Measurements from ENCODE around the gene FEV. TPM values are rescaled to one million over a fixed set of nuclear protein-coding genes. Genes with fewer than 3 reads are reported as not detected.

Gene FEV
- total and polyA plus RNA-seq, 8 donors: 0.35 to 32.6 (median 1.4) TPM

- DNase-seq (no peak), ATAC-seq (no peak), FAIRE-seq (no peak)
- TF ChIP-seq CTCF (IDR thresholded peaks at IDR 0.05): no peak
- H3K36me3 ChIP-seq: no peaks in the 10 kb centered on the region
- WGBS, 2 donors: 71 to 74% methylated on average over 8 of the region's 8 CpGs
- H3K4me3 ChIP-seq: no peak overlapping the region
- H3K27ac ChIP-seq: no peak overlapping the region
- H3K27me3 ChIP-seq: peaks cover 0 to 12% (median 0%) of the 10 kb centered on the region in 4 donors
- H3K4me1 ChIP-seq: no peaks in the 10 kb centered on the region
- H3K9me3 ChIP-seq: no peaks in the 10 kb centered on the region
- intact Hi-C loops (cut with DNase I): no loop called here
Observed at GRCh38 chr2:218954541-218955300, 30.3 kb downstream of the FEV start.

- 60 to 71% methylated on average over 18 of the region's 18 CpGs for WGBS, 2 donors
- Histone ChIP-seq H3K27ac (no peak overlapping the region), H3K4me1 (no peaks in the 10 kb centered on the region), H3K9me3 (no peaks in the 10 kb centered on the region), H3K4me3 (no peak overlapping the region), H3K36me3 (no peaks in the 10 kb centered on the region), H3K27me3 (peaks cover 0 to 2% (median 0%) of the 10 kb centered on the region in 4 donors)
- intact Hi-C loops (cut with DNase I): no loop called here
- TF ChIP-seq CTCF (IDR thresholded peaks at IDR 0.05): no peak
- ATAC-seq (no peak), FAIRE-seq (no peak), DNase-seq (no peak)
Observed at GRCh38 chr2:218953366-218953954, 31.5 kb downstream of the FEV start.

DNA sequence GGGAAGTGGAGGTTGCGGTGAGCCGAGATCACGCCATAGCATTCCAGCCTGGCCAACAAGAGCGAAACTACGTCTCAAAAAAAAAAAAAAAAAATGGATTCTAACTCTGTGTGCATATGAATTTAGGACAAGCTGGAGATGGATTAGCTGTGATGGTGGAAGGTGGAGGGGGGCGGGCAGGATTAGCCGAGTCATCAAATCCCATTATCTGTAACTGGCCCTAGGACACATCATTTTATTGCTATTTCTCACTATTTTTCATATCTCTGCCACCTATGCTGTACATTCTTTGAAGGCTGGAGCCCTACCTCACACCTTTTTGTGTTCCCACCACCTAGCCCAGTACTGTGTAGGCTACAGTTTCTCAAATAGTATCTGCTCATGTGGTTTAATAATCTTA, 32.8 kb downstream of the FEV start:
- FAIRE-seq (no peak), ATAC-seq (no peak), DNase-seq (no peak)
- WGBS, 2 donors: 93 to 94% methylated on average over 7 of the region's 7 CpGs
- no peak for TF ChIP-seq CTCF (IDR thresholded peaks at IDR 0.05)
- no peak overlapping the region for H3K27ac ChIP-seq
- intact Hi-C loops (cut with DNase I): no loop called here
- no peaks in the 10 kb centered on the region for H3K9me3 ChIP-seq
- H3K36me3 ChIP-seq: no peaks in the 10 kb centered on the region
- H3K4me3 ChIP-seq: no peak overlapping the region
- no peaks in the 10 kb centered on the region for H3K27me3 ChIP-seq
- H3K4me1 ChIP-seq: no peaks in the 10 kb centered on the region

- DNase-seq: no peak
- peaks cover 0 to 4% (median 0%) of the 10 kb centered on the region in 4 donors for H3K27me3 ChIP-seq
Observed at GRCh38 chr2:218946621-218947020, 38.4 kb downstream of the FEV start.

More at GRCh38 chr2:218946621-218947020, 38.4 kb downstream of the FEV start:
- FAIRE-seq (no peak), ATAC-seq (no peak)
- intact Hi-C loops (cut with DNase I): no loop called here
- Histone ChIP-seq H3K36me3 (no peaks in the 10 kb centered on the region), H3K9me3 (no peaks in the 10 kb centered on the region), H3K4me1 (no peaks in the 10 kb centered on the region), H3K27ac (no peak overlapping the region), H3K4me3 (no peak overlapping the region)
- WGBS, 2 donors: 85 to 100% methylated on average over 1 of the region's 1 CpG
- no peak for TF ChIP-seq CTCF (IDR thresholded peaks at IDR 0.05)
